Mesodermal cell (in vitro differentiated cells): ENCODE results near the gene HDAC6.
"Not testable (repeated sequence)": the region's sequence is repeated elsewhere in the genome, so short reads cannot be mapped to it uniquely, and the experiment has no call there.

Experiments
- H3K27ac ChIP-seq: 2 replicates; pipeline ENCODE4 v1.7.0; 2013; ENCODE audit warnings: mild to moderate bottlenecking, low read depth, low read length, moderate library complexity; ENCODE audit not compliant: severe bottlenecking
- H3K36me3 ChIP-seq: 2 replicates; pipeline ENCODE4 v1.7.1; 2013; ENCODE audit warnings: mild to moderate bottlenecking, low read length, moderate library complexity; ENCODE audit not compliant: control insufficient read depth, insufficient read depth
- H3K4me1 ChIP-seq: one replicate; pipeline ENCODE4 v1.7.1; 2013; ENCODE audit warnings: mild to moderate bottlenecking, low read length; ENCODE audit not compliant: insufficient read depth, control insufficient read depth, poor library complexity, severe bottlenecking
- H3K4me3 ChIP-seq: 2 replicates; pipeline ENCODE4 v1.7.0; 2013; ENCODE audit warnings: low read length, control low read depth, mild to moderate bottlenecking; ENCODE audit not compliant: insufficient read depth, poor library complexity, severe bottlenecking; ENCODE audit errors: extremely low read depth
- H3K9me3 ChIP-seq: 2 replicates; pipeline ENCODE4 v1.7.1; 2013; ENCODE audit warnings: mild to moderate bottlenecking, low read length, moderate library complexity; ENCODE audit not compliant: control insufficient read depth
- WGBS, 2 experiments: methylation state at CpG; one replicate each; pipeline ENCODE4 v1.1.5; 2013; ENCODE audit warnings: missing lambda C conversion rate in 2 of 2; ENCODE audit not compliant: insufficient coverage in 2 of 2; 5-methylcytosine and 5-hydroxymethylcytosine counted together

HDAC6 gene

DNA sequence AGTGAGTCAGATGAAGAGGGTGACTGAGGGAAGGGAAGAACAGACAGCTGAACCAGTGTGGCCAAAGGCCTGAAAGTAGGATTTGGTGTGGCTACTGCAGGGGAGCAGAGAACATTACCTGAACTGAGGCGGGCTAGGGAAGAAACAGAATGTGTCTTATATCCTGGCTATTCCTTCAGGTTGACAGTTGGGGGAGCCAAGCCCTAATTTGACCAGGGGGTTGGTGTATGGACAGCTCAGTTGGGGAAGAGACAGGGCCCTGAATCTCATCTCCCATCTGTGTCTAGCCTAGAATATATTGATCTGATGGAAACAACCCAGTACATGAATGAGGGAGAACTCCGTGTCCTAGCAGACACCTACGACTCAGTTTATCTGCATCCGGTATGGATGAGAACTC lies 4.2 kb downstream of the HDAC6 start:
- H3K4me3 ChIP-seq, result no peak overlapping the region
- H3K27ac ChIP-seq, result no peak overlapping the region
- WGBS, 2 experiments, result 100% methylated on average over 1 of the region's 4 CpGs; no CpG with 5 or more reads in 1 of the 2 experiments
- H3K4me1 ChIP-seq, result no peaks in the 10 kb centered on the region
- H3K9me3 ChIP-seq, result no peaks in the 10 kb centered on the region
- peaks cover 9% of the 10 kb centered on the region for H3K36me3 ChIP-seq

DNA sequence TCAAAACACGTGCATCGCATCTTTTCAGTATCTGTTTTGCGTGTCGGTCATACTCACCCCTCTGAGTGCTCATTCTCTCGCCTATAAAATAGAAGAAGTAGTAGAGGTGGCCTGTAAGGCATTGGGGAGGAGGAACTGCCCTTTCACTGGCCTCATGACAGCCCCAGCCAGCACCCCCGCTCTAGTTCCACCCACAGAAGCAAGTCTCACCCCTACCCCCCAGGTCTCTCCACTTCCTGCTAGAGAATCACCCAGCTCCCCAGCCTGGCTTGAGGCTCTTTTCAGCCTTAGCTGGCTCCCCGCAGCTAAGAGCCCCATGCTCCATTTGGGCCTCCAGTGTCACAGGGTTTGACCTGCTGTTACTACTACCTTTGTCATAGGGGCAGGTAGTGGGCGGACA lies 11.8 kb downstream of the HDAC6 start:
- Histone ChIP-seq H3K36me3 (peaks cover 22% of the 10 kb centered on the region), H3K27ac (no peak overlapping the region), H3K9me3 (no peaks in the 10 kb centered on the region), H3K4me3 (no peak overlapping the region), H3K4me1 (no peaks in the 10 kb centered on the region)
- WGBS, 2 experiments, result 83 to 93% methylated on average over 1 to 2 of the region's 8 CpGs

DNA sequence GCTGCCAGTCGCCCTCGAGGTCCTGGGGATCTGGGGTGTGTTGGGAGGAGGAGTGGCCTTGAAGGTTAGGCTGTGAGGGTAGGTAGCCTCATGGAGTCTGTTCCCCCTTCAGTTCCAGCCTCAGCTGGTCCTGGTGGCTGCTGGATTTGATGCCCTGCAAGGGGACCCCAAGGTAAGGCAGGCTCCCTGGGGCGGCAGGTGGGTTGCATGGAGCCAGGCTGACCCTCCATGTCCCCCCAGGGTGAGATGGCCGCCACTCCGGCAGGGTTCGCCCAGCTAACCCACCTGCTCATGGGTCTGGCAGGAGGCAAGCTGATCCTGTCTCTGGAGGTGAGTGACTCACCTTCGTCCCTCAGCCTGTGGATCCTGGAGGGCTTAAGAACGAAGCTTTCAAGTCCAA lies 12.9 kb downstream of the HDAC6 start:
- H3K36me3 ChIP-seq, result peaks cover 25% of the 10 kb centered on the region

DNA sequence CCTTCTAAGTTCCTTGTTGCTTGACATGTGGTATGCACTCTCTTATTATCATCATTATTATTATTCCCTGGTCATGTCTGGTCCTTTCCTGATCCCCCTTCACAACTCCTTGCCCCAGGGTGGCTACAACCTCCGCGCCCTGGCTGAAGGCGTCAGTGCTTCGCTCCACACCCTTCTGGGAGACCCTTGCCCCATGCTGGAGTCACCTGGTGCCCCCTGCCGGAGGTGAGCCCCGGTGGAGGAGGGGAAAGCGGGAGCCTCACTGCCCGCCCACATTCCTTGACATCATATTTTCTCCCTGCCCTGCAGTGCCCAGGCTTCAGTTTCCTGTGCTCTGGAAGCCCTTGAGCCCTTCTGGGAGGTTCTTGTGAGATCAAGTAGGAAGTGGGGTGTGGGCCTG lies 13.4 kb downstream of the HDAC6 start:
- H3K36me3 ChIP-seq, result peaks cover 25% of the 10 kb centered on the region
- 87 to 89% methylated on average over 4 of the region's 8 CpGs for WGBS, 2 experiments
- no peak overlapping the region for H3K27ac ChIP-seq
- no peaks in the 10 kb centered on the region for H3K4me1 ChIP-seq
- H3K9me3 ChIP-seq, result no peaks in the 10 kb centered on the region
- no peak overlapping the region for H3K4me3 ChIP-seq

More for the DNA sequence above, 12.9 kb downstream of the HDAC6 start:
- Histone ChIP-seq H3K4me1 (no peaks in the 10 kb centered on the region), H3K27ac (no peak overlapping the region), H3K9me3 (no peaks in the 10 kb centered on the region), H3K4me3 (no peak overlapping the region)
- 92 to 100% methylated on average over 2 to 3 of the region's 8 CpGs for WGBS, 2 experiments

DNA sequence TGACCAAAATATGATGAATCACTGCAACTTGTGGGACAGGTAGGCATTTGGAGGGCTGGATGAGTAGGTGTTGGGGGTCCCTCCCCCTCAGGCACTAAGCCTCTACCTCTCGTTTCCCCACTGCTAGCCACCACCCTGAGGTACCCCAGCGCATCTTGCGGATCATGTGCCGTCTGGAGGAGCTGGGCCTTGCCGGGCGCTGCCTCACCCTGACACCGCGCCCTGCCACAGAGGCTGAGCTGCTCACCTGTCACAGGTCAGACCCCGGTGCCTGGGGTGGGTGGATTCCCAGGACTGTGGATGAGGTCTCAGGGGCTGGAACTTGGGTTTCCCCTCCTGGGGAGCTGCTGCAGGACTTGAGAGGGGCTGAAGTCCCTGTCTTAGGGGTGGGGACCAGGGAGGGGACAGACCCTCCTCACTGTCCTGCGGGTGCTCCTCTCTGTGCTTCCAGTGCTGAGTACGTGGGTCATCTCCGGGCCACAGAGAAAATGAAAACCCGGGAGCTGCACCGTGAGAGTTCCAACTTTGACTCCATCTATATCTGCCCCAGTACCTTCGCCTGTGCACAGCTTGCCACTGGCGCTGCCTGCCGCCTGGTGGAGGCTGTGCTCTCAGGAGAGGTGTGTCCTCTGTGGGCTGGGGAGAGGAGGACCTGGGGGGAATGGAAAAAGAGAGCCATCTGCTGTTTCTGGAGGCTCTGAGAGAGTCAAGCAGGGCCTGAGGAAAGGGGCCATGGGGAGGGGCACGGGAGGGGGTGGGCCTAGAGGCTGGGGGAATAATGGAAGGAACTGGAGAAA lies 14.3 kb downstream of the HDAC6 start:
- no peaks in the 10 kb centered on the region for H3K4me1 ChIP-seq
- H3K27ac ChIP-seq, result no peak overlapping the region
- no peaks in the 10 kb centered on the region for H3K9me3 ChIP-seq
- no peak overlapping the region for H3K4me3 ChIP-seq
- H3K36me3 ChIP-seq, result peaks cover 24% of the 10 kb centered on the region
- WGBS, 2 experiments, result 95 to 100% methylated on average over 4 to 12 of the region's 18 CpGs

DNA sequence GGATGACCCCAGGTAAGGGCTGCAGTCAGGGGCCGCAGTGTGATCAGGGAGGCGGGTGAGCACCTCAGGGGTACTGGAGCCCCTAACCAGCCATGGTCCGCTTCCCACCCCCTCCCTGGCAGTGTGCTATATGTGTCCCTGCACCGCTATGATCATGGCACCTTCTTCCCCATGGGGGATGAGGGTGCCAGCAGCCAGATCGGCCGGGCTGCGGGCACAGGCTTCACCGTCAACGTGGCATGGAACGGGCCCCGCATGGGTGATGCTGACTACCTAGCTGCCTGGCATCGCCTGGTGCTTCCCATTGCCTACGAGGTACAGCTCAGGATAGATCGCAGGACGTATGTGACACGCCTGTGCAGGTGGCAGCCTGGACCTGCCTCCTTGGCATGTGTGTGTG lies 16.2 kb downstream of the HDAC6 start:
- H3K4me1 ChIP-seq, result no peaks in the 10 kb centered on the region
- H3K4me3 ChIP-seq, result no peak overlapping the region
- H3K27ac ChIP-seq, result no peak overlapping the region
- no peaks in the 10 kb centered on the region for H3K9me3 ChIP-seq
- WGBS, 2 experiments, result 96 to 100% methylated on average over 8 to 11 of the region's 16 CpGs
- peaks cover 33% of the 10 kb centered on the region for H3K36me3 ChIP-seq

DNA sequence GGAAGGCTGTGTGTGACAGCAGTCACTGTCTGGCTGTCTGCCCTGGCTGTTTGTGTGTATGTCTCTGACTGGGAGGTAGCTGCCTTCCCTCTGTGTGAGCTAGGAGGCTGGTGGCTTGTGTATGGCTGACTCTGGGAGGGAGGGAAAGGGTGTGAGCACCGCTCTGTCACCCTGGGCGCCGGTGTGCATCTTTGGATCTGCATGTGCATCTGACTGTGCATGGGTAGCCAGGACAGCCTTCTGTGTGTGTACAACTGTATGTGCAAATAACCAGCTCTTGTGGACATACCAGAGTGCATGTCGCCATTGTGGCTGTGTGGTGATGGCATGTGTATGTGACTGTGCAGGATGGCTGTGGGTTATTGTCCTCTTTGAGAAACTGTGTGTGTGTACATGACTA lies 17.0 kb downstream of the HDAC6 start:
- no peaks in the 10 kb centered on the region for H3K9me3 ChIP-seq
- no peak overlapping the region for H3K4me3 ChIP-seq
- 100% methylated on average over 1 to 4 of the region's 4 CpGs for WGBS, 2 experiments
- H3K27ac ChIP-seq, result no peak overlapping the region
- no peaks in the 10 kb centered on the region for H3K4me1 ChIP-seq
- H3K36me3 ChIP-seq, result peaks cover 40% of the 10 kb centered on the region

DNA sequence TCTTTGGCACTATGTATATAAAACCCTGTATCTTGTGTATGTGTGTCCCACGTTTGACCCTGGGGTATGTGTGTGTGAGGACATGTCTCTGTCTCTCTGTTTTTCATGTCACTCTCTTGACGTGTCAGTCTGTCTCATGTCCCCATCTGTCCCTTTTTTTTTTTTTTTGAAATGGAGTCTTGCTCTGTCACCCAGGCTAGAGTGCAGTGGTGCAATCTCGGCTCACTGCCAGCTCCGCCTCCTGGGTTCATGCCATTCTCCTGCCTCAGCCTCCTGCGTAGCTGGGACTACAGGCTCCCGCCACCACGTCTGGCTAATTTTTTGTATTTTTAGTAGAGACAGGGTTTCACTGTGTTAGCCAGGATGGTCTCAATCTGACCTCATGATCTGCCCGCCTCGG lies 17.5 kb downstream of the HDAC6 start:
- H3K4me3 ChIP-seq, H3K9me3 ChIP-seq, H3K4me1 ChIP-seq, H3K27ac ChIP-seq: not testable (repeated sequence)
- WGBS, 2 experiments, result 100% methylated on average over 3 of the region's 9 CpGs; no CpG with 5 or more reads in 1 of the 2 experiments
- peaks cover 40% of the 10 kb centered on the region for H3K36me3 ChIP-seq

DNA sequence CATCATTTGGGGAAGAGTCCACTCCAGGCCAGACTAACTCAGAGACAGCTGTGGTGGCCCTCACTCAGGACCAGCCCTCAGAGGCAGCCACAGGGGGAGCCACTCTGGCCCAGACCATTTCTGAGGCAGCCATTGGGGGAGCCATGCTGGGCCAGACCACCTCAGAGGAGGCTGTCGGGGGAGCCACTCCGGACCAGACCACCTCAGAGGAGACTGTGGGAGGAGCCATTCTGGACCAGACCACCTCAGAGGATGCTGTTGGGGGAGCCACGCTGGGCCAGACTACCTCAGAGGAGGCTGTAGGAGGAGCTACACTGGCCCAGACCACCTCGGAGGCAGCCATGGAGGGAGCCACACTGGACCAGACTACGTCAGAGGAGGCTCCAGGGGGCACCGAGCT lies 21.2 kb downstream of the HDAC6 start:
- no peaks in the 10 kb centered on the region for H3K4me1 ChIP-seq
- no peaks in the 10 kb centered on the region for H3K9me3 ChIP-seq
- no peak overlapping the region for H3K4me3 ChIP-seq
- peaks cover 31% of the 10 kb centered on the region for H3K36me3 ChIP-seq
- 74 to 75% methylated on average over 2 to 3 of the region's 6 CpGs for WGBS, 2 experiments
- no peak overlapping the region for H3K27ac ChIP-seq

DNA sequence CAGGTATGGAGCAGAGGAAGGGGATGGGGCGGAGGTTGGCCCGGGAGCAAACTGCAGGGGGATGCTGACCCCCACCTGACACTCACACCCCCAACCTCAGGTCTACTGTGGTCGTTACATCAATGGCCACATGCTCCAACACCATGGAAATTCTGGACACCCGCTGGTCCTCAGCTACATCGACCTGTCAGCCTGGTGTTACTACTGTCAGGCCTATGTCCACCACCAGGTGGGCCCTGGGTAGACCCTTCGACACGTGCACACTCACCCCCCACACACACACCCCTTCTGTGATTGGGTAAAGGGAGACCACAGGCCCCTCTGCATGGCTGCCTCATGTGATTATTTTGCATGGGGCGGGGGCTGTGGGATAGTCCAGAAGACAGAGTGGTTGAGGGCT lies 22.2 kb downstream of the HDAC6 start:
- Histone ChIP-seq H3K4me3 (no peak overlapping the region), H3K4me1 (no peaks in the 10 kb centered on the region), H3K27ac (no peak overlapping the region), H3K36me3 (peaks cover 28% of the 10 kb centered on the region), H3K9me3 (no peaks in the 10 kb centered on the region)
- 100% methylated on average over 3 of the region's 8 CpGs; no CpG with 5 or more reads in 1 of the 2 experiments for WGBS, 2 experiments

DNA sequence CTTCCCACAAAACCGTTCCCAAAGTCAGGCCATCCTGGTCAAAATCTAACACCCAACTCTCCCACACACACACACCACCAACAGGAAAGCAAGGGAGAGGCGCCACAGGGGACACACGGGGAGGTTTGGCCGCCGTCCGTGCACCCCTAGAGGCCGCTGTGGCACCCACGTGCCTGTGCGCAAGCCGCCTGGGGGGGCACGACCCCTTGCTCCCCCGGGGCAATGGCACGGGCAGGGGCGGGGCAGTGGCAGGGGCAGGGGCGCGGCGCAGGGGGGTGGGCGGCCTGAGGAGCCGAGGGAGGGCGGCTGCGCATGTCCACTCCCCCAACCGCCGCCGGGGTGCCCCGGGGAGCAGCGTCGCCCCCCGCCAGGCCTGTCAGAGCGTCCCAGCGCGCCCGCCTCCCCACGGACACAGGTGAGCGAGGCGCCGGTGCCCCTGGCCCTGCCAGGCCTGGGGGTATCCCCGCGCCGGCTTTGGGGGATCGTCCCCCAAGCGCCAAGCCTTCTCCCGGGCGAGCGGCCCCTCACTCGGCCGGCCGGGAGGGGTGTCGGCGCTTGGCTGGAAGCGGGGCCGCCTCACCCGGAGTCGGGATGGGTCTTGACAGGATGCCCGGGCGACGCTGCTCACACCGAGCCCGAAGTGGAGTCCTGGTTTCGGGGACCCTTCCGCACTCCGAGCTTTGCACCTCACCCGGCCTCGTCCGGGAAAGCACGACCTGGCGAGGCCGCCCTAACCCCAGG lies 24.4 kb downstream of the HDAC6 start, which contains the start of gene ERAS:
Gene ERAS (plus strand): TSS at position 379 of the 741 bp plus-strand sequence. CDS start 2,611 bp downstream, outside the sequence.
- Histone ChIP-seq H3K9me3 (no peaks in the 10 kb centered on the region), H3K27ac (no peak within 1 kb of the TSS), H3K4me3 (no peak within 1 kb of the TSS), H3K4me1 (no peaks in the 10 kb centered on the region), H3K36me3 (peaks cover 28% of the 10 kb centered on the region)
- WGBS, 2 experiments, result 97 to 99% methylated on average over 25 to 44 of the region's 67 CpGs
